Epithelial cell of esophagus (primary cell): ENCODE results near the gene PRKAA2.

ENCODE experiments used
- DNase-seq: peaks from one replicate; pipeline ENCODE4 v3.0.0; 2010; ENCODE audit warnings: low read depth
- H3K4me3 ChIP-seq: 2 replicates; pipeline ENCODE4 v1.5.1; 2011; ENCODE audit warnings: mild to moderate bottlenecking, low read length, control low read depth
- CTCF ChIP-seq: IDR thresholded peaks from 2 replicates; pipeline ENCODE4 v1.5.1; 2011; ENCODE audit warnings: low read depth, mild to moderate bottlenecking, low read length, control low read depth, inconsistent platforms; ENCODE audit not compliant: insufficient read depth; ENCODE audit errors: missing control alignments

Gene PRKAA2

GRCh38 chr1:56712150-56712549 is 67.0 kb downstream of the PRKAA2 start:
- DNase-seq, result no peak
- H3K4me3 ChIP-seq, result no peak overlapping the region
- TF ChIP-seq CTCF, result no peak

- TF ChIP-seq CTCF, result no peak
- H3K4me3 ChIP-seq, result no peak overlapping the region
These were observed 68.0 kb downstream of the PRKAA2 start for GRCh38 chr1:56713112-56713511.

GRCh38 chr1:56715156-56715555 is 70.0 kb downstream of the PRKAA2 start:
- no peak for TF ChIP-seq CTCF
- no peak overlapping the region for H3K4me3 ChIP-seq
- no peak for DNase-seq

More at GRCh38 chr1:56713112-56713511, 68.0 kb downstream of the PRKAA2 start:
- no peak for DNase-seq

- DNase-seq, result no peak
- H3K4me3 ChIP-seq, result no peak overlapping the region
- no peak for TF ChIP-seq CTCF
These were observed 74.1 kb downstream of the PRKAA2 start for GRCh38 chr1:56719171-56719570.

GRCh38 chr1:56726706-56727105 is 81.6 kb downstream of the PRKAA2 start:
- DNase-seq, result no peak
- no peak for TF ChIP-seq CTCF
- H3K4me3 ChIP-seq, result no peak overlapping the region

- no peak for DNase-seq
- no peak for TF ChIP-seq CTCF
- no peak overlapping the region for H3K4me3 ChIP-seq
These were observed 83.8 kb downstream of the PRKAA2 start for GRCh38 chr1:56728964-56729363.

GRCh38 chr1:56745231-56745630 is 100.1 kb downstream of the PRKAA2 start:
- TF ChIP-seq CTCF, result no peak
- DNase-seq, result no peak
- no peak overlapping the region for H3K4me3 ChIP-seq
